ENCODE measurements around the gene PTPN2.
A peak's percentile ranks its signal among the peaks of the same experiment; 100 is the strongest.
"Not testable (repeated sequence)": the region's sequence is repeated elsewhere in the genome, so short reads cannot be mapped to it uniquely, and the experiment has no call there.

The PTPN2 gene

DNA sequence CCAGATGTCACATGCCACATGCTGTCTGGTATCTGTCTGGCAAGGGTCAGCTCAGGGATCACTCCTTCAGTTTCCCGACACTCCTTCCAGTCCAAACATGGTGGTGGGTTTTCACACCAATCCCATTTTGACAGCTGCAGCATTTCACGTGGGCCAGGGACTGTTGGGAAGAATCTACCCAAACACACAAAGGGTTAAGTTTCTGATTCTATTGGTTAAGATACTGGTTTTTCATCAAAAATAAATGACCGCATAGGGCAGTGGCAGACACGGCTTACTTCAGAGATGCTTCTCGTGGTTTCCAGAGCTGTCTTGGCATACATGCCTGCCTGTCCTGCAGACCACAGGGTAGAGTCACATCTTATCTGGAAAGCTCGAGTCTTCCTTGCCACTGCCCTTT lies 101.5 kb downstream of the PTPN2 start:
- TF ChIP-seq, protein P1, sequence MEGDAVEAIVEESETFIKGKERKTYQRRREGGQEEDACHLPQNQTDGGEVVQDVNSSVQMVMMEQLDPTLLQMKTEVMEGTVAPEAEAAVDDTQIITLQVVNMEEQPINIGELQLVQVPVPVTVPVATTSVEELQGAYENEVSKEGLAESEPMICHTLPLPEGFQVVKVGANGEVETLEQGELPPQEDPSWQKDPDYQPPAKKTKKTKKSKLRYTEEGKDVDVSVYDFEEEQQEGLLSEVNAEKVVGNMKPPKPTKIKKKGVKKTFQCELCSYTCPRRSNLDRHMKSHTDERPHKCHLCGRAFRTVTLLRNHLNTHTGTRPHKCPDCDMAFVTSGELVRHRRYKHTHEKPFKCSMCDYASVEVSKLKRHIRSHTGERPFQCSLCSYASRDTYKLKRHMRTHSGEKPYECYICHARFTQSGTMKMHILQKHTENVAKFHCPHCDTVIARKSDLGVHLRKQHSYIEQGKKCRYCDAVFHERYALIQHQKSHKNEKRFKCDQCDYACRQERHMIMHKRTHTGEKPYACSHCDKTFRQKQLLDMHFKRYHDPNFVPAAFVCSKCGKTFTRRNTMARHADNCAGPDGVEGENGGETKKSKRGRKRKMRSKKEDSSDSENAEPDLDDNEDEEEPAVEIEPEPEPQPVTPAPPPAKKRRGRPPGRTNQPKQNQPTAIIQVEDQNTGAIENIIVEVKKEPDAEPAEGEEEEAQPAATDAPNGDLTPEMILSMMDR (conservative IDR thresholded peaks at IDR 0.05; ENCODE audit: control insufficient read depth, insufficient read depth, low read depth, low read length), result no peak
- DNase-seq (ENCODE audit: low read depth), result no peak
- no peak overlapping the region for H3K4me3 ChIP-seq (ENCODE audit: control insufficient read depth, low read depth, low read length)

DNA sequence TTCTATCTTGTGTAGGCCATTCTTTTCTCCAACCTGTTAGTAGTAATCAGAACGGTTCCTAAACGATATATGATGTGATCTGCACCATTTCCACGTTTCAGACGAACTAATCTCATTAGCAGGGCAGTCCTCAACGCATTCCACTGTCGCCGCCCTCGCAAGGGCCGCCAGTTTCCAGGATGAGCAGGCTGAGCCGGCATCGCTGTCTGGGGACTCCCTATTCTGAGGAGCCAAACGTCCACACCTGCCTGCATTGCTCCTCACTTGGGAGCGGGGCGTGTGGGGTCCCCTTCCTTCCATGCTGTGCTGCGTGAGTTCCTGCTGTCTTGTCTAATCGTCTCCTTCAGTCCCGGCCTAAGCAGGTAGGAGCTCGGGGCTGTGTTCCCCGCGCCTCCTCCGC lies 104.6 kb downstream of the PTPN2 start:
- TF ChIP-seq, protein P1 (conservative IDR thresholded peaks at IDR 0.05; ENCODE audit: control insufficient read depth, insufficient read depth, low read depth, low read length), result no peak
- DNase-seq (ENCODE audit: low read depth), result no peak
- no peak overlapping the region for H3K4me3 ChIP-seq (ENCODE audit: control insufficient read depth, low read depth, low read length)

DNA sequence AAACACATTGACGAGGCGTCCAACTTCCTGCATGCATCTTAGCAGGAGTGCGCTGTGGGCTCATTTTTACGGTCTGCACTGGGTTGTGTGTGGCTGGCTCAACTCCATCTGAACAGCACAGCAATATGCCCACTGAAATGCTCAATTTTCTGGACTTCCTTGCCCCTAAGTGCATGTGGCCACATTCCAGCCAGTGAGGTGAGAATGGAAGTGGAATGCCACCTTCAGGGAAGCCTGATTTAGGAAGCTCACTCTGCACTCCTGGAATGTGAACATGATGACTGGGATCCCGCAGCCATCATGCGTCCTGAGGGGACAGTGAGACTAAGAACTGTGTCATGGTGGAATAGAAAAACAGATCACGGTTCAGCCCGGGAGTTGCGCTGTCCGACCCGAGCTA lies 105.0 kb downstream of the PTPN2 start:
- no peak for DNase-seq (ENCODE audit: low read depth)
- TF ChIP-seq, protein P1 (conservative IDR thresholded peaks at IDR 0.05; ENCODE audit: control insufficient read depth, insufficient read depth, low read depth, low read length), result no peak
- no peak overlapping the region for H3K4me3 ChIP-seq (ENCODE audit: control insufficient read depth, low read depth, low read length)

DNA sequence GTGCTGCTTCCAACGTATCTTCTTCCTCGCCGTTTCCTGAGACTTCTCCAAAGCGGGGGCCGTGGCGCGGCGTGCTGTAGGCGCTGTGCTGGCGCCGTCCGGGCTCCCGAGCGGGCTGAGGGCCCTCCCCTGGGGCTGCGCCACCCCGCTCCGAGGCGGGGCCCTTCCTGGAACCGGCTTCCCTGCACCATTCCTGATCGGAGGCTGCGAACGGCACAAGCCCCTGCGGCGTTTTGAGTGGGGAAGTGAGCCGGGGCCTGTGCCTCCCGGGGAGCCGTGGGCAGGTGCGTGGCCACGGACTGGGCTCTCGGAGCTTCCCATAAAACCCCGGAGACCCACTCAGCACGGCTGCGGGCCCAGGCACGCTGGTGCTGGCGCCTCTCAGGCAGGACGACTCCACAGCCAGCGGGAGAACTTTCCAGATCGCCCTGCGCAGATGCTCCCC lies 106.5 kb downstream of the PTPN2 start:
- no peak for DNase-seq (ENCODE audit: low read depth)
- H3K4me3 ChIP-seq (ENCODE audit: control insufficient read depth, low read depth, low read length), result peak overlapping the region; percentile 13
- TF ChIP-seq, protein P1 (conservative IDR thresholded peaks at IDR 0.05; ENCODE audit: control insufficient read depth, insufficient read depth, low read depth, low read length), result no peak

DNA sequence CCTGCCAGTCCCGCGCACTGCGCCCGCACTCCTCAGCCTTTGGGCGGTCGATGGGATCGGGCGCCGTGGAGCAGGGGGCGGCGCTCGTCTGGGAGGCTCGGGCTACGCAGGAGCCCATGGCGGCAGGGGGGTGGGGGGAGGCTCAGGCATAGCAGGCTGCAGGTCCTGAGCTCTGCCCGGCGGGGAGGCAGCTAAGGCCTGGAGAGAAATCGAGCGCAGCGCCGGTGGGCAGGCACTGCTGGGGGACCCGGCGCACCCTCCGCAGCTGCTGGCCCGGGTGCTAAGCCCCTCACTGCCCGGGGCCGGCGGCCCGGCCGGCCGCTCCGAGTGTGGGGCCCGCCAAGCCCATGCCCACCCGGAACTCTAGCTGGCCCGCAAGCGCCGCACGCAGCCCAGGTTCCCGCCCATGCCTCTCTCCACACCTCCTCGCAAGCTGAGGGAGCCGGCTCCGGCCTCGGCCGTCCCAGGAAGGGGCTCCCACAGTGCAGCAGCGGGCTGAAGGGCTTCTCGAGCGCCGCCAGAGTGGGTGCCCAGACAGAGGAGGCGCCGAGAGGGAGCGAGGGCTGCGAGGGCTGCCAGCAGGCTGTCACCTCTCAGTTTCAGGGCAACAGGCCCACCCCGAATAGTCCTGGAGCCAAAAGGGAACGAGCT lies 107.1 kb downstream of the PTPN2 start:
- no peak for DNase-seq (ENCODE audit: low read depth)
- H3K4me3 ChIP-seq (ENCODE audit: control insufficient read depth, low read depth, low read length), result peak overlapping the region; percentile 13
- TF ChIP-seq, protein P1 (conservative IDR thresholded peaks at IDR 0.05; ENCODE audit: control insufficient read depth, insufficient read depth, low read depth, low read length), result no peak

DNA sequence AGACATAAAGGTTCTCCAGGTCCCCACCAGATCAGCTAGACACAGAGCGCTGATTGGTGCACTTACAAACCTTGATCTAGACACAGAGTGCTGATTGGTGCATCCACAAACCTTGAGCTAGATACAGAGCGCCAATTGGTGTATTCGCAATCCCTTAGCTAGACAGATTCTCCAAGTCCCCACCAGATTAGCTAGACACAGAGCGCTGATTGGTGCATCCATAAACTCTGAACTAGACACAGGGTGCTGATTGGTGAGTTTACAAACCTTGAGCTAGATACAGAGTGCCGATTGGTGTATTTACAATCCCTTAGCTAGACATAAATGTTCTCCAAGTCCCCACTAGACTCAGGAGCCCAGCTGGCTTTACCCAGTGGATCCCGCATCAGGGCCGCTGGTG lies 107.6 kb downstream of the PTPN2 start:
- H3K4me3 ChIP-seq (ENCODE audit: control insufficient read depth, low read depth, low read length); DNase-seq (ENCODE audit: low read depth): not testable (repeated sequence)

DNA sequence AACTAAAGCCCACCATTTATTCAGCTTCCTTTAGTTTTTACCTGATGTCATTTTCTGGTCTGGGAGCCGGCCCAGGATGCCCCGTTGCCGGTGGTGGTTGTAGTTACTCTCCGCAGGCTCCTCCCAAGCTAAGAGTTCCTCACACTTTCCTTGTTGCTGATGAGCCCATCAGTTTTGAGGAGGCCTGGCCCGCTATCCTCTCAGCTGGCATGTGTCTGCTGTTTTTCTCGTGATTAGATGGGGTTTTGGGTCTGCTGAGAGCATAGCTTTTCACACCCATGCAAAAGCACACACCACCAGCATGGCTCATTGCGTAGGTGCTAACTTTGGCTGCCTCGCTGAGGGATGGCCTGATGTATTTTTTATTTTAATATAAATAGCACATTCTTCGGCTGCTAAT lies 109.1 kb downstream of the PTPN2 start:
- no peak for DNase-seq (ENCODE audit: low read depth)
- no peak overlapping the region for H3K4me3 ChIP-seq (ENCODE audit: control insufficient read depth, low read depth, low read length)
- TF ChIP-seq, protein P1 (conservative IDR thresholded peaks at IDR 0.05; ENCODE audit: control insufficient read depth, insufficient read depth, low read depth, low read length), result no peak

Data from fibroblast of mammary gland (primary cell).